Breast epithelium (tissue), 4 donors: Measurements from ENCODE around the gene SERPINB6. TPM values are rescaled to one million over a fixed set of nuclear protein-coding genes. Genes with fewer than 3 reads are reported as not detected.
"Not testable (repeated sequence)": the region's sequence is repeated elsewhere in the genome, so short reads cannot be mapped to it uniquely, and the experiment has no call there.

Source experiments
- DNase-seq, 2 donors: peaks; one replicate each; pipeline ENCODE4 v3.0.0-alpha.2; 2019; ENCODE audit warnings: low spot score in 2 of 2
- H3K27ac ChIP-seq, 2 donors: fragments of 200-600 bp; sonication (generic) in 1 of 2; one replicate each; pipeline ENCODE4 v1.5.1; 2016 to 2019; ENCODE audit warnings: mild to moderate bottlenecking in 1 of 2
- H3K27me3 ChIP-seq, 2 donors: fragments of 200-600 bp; sonication (generic) in 1 of 2; one replicate each; pipeline versions ENCODE4 v1.5.1 to v1.6.0; 2017 to 2019; ENCODE audit warnings: control low read depth in 1 of 2, mild to moderate bottlenecking in 1 of 2
- H3K36me3 ChIP-seq: fragments of 200-600 bp; one replicate; pipeline ENCODE4 v1.5.1; 2019
- H3K4me1 ChIP-seq, 2 donors: fragments of 200-600 bp; sonication (generic); one replicate each; pipeline ENCODE4 v1.5.1; 2016 to 2019; ENCODE audit warnings: control low read depth in 1 of 2
- H3K4me3 ChIP-seq, 3 donors: fragments of 200-600 bp; sonication (generic); 1 replicate in 2 of 3; 2 replicates in 1 of 3; pipeline ENCODE4 v1.5.1; 2016 to 2019; ENCODE audit warnings: mild to moderate bottlenecking in 3 of 3, moderate library complexity in 2 of 3
- H3K9me3 ChIP-seq, 2 donors: fragments of 200-600 bp; sonication (generic) in 1 of 2; one replicate each; pipeline ENCODE4 v1.5.1; 2016 to 2019; ENCODE audit warnings: control low read depth in 1 of 2
- POLR2A ChIP-seq: fragments of 450-650 bp; IDR thresholded peaks from one replicate; pipeline ENCODE4 v1.6.1; 2016; ENCODE audit warnings: antibody characterized with exemption, mild to moderate bottlenecking, moderate library complexity
- POLR2AphosphoS5 ChIP-seq, 3 donors: sonication (generic); formaldehyde crosslinking; IDR thresholded peaks; one replicate each; pipeline ENCODE4 v1.6.1; 2017; ENCODE audit warnings: antibody characterized with exemption in 3 of 3
- intact Hi-C: fragments of 100-400 bp; cut with DNase I; formaldehyde crosslinking; loops from one replicate; pipeline ENCODE4 v1.15.1; 2023; ENCODE audit warnings: low total_unique reads
- total RNA-seq, 3 donors: library from RNA; depleted of rRNA; stranded (reverse); fragments of >200 nt; gene quantifications; one replicate each; pipeline ENCODE4 v1.1.0, GENCODE V29; 2016
- TF ChIP-seq, protein P1 (sequence below), 3 donors: fragments of 450-650 bp; IDR thresholded peaks; one replicate each; pipeline ENCODE4 v1.5.1; 2016 to 2017; ENCODE audit warnings: antibody characterized with exemption in 3 of 3, mild to moderate bottlenecking in 3 of 3, moderate library complexity in 3 of 3

The SERPINB6 gene
- total RNA-seq, 3 donors from 2014 or later = 100 to 146 (median 137) TPM

DNA sequence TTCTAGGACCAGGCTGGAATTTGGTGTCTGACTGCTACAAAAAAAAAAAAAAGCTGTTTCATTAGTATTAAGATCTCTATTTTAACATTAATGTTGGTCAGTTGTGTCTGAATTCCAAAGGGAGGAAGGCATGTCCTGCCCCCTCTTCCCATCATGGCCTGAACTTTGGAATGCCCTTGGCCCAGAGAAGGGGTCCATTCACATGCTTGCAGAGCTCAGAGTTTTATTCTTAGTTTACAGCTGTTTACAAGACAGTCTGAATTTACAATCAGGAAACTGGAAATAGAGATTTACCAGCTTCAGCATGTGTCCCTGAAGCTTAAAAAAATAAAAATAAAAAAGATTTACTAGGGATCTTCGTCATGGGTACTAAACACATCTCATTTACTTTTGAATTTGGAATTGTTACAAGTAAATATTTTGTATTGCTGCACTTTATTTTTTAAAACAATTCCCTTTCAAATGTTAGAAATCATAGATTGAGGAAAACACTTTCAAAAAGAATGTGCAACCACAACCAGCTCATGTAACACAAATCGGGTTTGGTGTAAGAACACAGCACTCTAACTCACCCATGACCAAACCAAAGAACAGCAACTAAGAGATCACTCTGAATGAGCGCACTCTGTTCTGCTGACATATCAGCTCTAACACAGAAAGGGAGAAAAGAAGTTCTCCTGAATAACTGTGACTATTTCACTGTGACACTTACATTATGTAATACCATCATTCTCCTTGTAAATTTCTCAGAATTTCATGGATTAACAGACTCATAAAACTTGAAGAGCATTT, 6.6 kb upstream of the SERPINB6 start:
- H3K4me3 ChIP-seq = no peak overlapping the region
- peak in 1 of 2 donors; percentile 12 for DNase-seq
- no peaks in the 10 kb centered on the region for H3K9me3 ChIP-seq
- no peak overlapping the region for H3K27ac ChIP-seq
- TF ChIP-seq POLR2A (no peak), POLR2AphosphoS5 (IDR thresholded peaks at IDR 0.05) (no peak)
- TF ChIP-seq, protein P1, sequence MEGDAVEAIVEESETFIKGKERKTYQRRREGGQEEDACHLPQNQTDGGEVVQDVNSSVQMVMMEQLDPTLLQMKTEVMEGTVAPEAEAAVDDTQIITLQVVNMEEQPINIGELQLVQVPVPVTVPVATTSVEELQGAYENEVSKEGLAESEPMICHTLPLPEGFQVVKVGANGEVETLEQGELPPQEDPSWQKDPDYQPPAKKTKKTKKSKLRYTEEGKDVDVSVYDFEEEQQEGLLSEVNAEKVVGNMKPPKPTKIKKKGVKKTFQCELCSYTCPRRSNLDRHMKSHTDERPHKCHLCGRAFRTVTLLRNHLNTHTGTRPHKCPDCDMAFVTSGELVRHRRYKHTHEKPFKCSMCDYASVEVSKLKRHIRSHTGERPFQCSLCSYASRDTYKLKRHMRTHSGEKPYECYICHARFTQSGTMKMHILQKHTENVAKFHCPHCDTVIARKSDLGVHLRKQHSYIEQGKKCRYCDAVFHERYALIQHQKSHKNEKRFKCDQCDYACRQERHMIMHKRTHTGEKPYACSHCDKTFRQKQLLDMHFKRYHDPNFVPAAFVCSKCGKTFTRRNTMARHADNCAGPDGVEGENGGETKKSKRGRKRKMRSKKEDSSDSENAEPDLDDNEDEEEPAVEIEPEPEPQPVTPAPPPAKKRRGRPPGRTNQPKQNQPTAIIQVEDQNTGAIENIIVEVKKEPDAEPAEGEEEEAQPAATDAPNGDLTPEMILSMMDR (IDR thresholded peaks at IDR 0.05) = no peak
- H3K4me1 ChIP-seq = no peaks in the 10 kb centered on the region
- H3K27me3 ChIP-seq = no peaks in the 10 kb centered on the region
- no peaks in the 10 kb centered on the region for H3K36me3 ChIP-seq
- intact Hi-C loops = no loop called here

- H3K27me3 ChIP-seq = no peaks in the 10 kb centered on the region
- no peaks in the 10 kb centered on the region for H3K36me3 ChIP-seq
Measured at GRCh38 chr6:2977290-2977689, 5.9 kb upstream of the SERPINB6 start.

GRCh38 chr6:2976571-2977085, 5.3 kb upstream of the SERPINB6 start:
- intact Hi-C loops = no loop called here
- peak in 1 of 2 donors; percentile 12 for DNase-seq
- no peak overlapping the region for H3K4me3 ChIP-seq
- TF ChIP-seq, protein P1 (IDR thresholded peaks at IDR 0.05) = no peak
- TF ChIP-seq POLR2AphosphoS5 (IDR thresholded peaks at IDR 0.05) = no peak
- TF ChIP-seq POLR2A = no peak
- H3K27me3 ChIP-seq = no peaks in the 10 kb centered on the region
- no peaks in the 10 kb centered on the region for H3K9me3 ChIP-seq
- no peaks in the 10 kb centered on the region for H3K36me3 ChIP-seq
- H3K27ac ChIP-seq = peak overlapping the region; percentile 44 to 52
- no peaks in the 10 kb centered on the region for H3K4me1 ChIP-seq

More at GRCh38 chr6:2977290-2977689, 5.9 kb upstream of the SERPINB6 start:
- intact Hi-C loops = no loop called here
- DNase-seq = no peak
- Histone ChIP-seq H3K9me3 (no peaks in the 10 kb centered on the region), H3K4me1 (no peaks in the 10 kb centered on the region), H3K4me3 (no peak overlapping the region), H3K27ac (no peak overlapping the region)
- TF ChIP-seq POLR2A (no peak), POLR2AphosphoS5 (IDR thresholded peaks at IDR 0.05) (no peak)
- TF ChIP-seq, protein P1 (IDR thresholded peaks at IDR 0.05) = no peak

DNA sequence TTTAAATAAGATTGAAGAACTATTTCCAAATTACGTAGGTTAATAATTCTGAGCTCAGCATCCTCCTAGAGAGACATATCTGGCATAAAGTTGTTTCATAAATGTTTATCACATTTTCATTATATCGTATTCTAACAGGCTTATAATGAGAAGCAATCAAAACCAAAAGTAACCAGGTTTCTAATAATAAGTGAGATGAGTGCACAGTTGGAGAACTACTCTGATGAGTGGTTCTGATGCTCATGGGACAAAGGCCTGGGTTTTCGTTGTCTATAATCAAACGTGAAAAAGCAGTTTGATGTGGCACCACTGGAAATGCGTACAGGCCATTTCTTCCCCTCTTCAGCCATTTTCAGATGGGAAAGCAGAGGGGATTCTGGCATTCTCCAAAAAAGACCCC, 4.7 kb upstream of the SERPINB6 start:
- Histone ChIP-seq H3K4me1 (no peaks in the 10 kb centered on the region), H3K36me3 (no peaks in the 10 kb centered on the region), H3K27ac (peak overlapping the region in 1 of 2 donors; percentile 52), H3K9me3 (no peaks in the 10 kb centered on the region), H3K4me3 (no peak overlapping the region), H3K27me3 (no peaks in the 10 kb centered on the region)
- TF ChIP-seq POLR2AphosphoS5 (IDR thresholded peaks at IDR 0.05) = no peak
- no peak for DNase-seq
- intact Hi-C loops = no loop called here

GRCh38 chr6:2973676-2974075, 2.3 kb upstream of the SERPINB6 start:
- Histone ChIP-seq H3K4me3 (no peak overlapping the region), H3K9me3 (no peaks in the 10 kb centered on the region), H3K36me3 (no peaks in the 10 kb centered on the region), H3K27ac (peak overlapping the region in 1 of 2 donors; percentile 40), H3K4me1 (no peaks in the 10 kb centered on the region), H3K27me3 (no peaks in the 10 kb centered on the region)
- TF ChIP-seq, protein P1 (IDR thresholded peaks at IDR 0.05) = no peak
- TF ChIP-seq POLR2AphosphoS5 (IDR thresholded peaks at IDR 0.05) (no peak), POLR2A (no peak)
- intact Hi-C loops = no loop called here
- DNase-seq = peak in 1 of 2 donors; percentile 16

DNA sequence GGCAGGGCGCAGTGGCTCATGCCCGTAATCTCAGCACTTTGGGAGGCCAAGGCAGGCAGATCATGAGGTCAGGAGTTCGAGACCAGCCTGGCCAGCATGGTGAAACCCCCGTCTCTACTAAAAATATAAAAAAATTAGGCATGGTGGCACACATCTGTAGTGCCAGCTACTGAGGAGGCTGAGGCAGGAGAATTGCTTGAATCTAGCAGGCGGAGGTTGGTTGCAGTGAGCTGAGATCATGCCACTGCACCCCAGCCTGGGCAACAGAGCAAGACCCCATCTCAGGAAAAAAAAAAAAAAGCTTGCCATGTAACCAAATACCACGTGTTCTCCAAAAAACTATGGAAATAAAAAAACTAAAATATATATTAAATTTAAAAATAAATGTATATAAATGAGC, 1.8 kb upstream of the SERPINB6 start:
- H3K27ac ChIP-seq, H3K27me3 ChIP-seq, intact Hi-C loops, H3K36me3 ChIP-seq, H3K9me3 ChIP-seq, H3K4me1 ChIP-seq, H3K4me3 ChIP-seq: not testable (repeated sequence)
- DNase-seq = peak in 1 of 2 donors; percentile 15

- H3K27ac ChIP-seq, DNase-seq, H3K27me3 ChIP-seq, H3K4me3 ChIP-seq, H3K9me3 ChIP-seq, H3K36me3 ChIP-seq, intact Hi-C loops, H3K4me1 ChIP-seq: not testable (repeated sequence)
Measured at GRCh38 chr6:2972685-2973084, 1.3 kb upstream of the SERPINB6 start.

- H3K27me3 ChIP-seq, H3K36me3 ChIP-seq, H3K4me1 ChIP-seq, DNase-seq, intact Hi-C loops, H3K9me3 ChIP-seq: not testable (repeated sequence)
- Histone ChIP-seq H3K27ac (peak overlapping the region; percentile 98 to 100), H3K4me3 (peak overlapping the region; percentile 72 to 90 (median 81))
Measured at GRCh38 chr6:2972219-2972487, 786 bp upstream of the SERPINB6 start.
